WTC11 (cell line): ENCODE measurements around the gene RHOT2. TPM values are rescaled to one million over a fixed set of nuclear protein-coding genes. Genes with fewer than 3 reads are reported as not detected.

ENCODE experiments used
- ATAC-seq: fragments of 200-7000 bp; cut with Tn5 transposase; 2 replicates; pipeline ENCODE4 v1.10.0; 2021; ENCODE audit warnings: mild to moderate bottlenecking, moderate library complexity
- CTCF ChIA-PET: fragments of 300-600 bp; sonication (Branson Sonifier 250); formaldehyde crosslinking; loops from one replicate; lab custom pipeline; 2021; ENCODE audit warnings: antibody characterized with exemption; lab: Charles Lee
- POLR2A ChIA-PET: fragments of 350-600 bp; sonication (Branson Sonifier 250); formaldehyde crosslinking; loops from one replicate; lab custom pipeline; 2021; ENCODE audit warnings: antibody characterized with exemption; lab: Charles Lee
- DNase-seq: peaks from one replicate; pipeline ENCODE4 v3.0.0; 2021; ENCODE audit warnings: low spot score
- H3K27ac Mint-ChIP-seq: 2 replicates; pipeline ENCODE4 v1.8.0; 2021; ENCODE audit warnings: mixed read lengths
- H3K27me3 Mint-ChIP-seq: 2 replicates; pipeline ENCODE4 v1.8.0; 2021; ENCODE audit warnings: low read depth, mild to moderate bottlenecking, moderate library complexity, mixed read lengths
- H3K36me3 Mint-ChIP-seq: 2 replicates; pipeline ENCODE4 v1.8.0; 2021; ENCODE audit warnings: mixed read lengths
- H3K4me1 Mint-ChIP-seq: 2 replicates; pipeline ENCODE4 v1.8.0; 2022; ENCODE audit warnings: mixed read lengths
- H3K4me3 Mint-ChIP-seq: 2 replicates; pipeline ENCODE4 v1.8.0; 2021; ENCODE audit warnings: mild to moderate bottlenecking, moderate library complexity, mixed read lengths
- H3K9me3 Mint-ChIP-seq: 2 replicates; pipeline ENCODE4 v1.8.0; 2021; ENCODE audit warnings: mixed read lengths
- AFF4 ChIP-seq: sonication (generic); formaldehyde crosslinking; IDR thresholded peaks from 2 replicates; pipeline ENCODE4 v1.8.1; 2023; ENCODE audit warnings: mild to moderate bottlenecking, missing genetic modification reagents, borderline replicate concordance
- ATF2 ChIP-seq: sonication (generic); formaldehyde crosslinking; IDR thresholded peaks from 2 replicates; pipeline ENCODE4 v1.8.1; 2022; ENCODE audit warnings: low read depth, missing genetic modification reagents, borderline replicate concordance
- CDX4 ChIP-seq: fragments of 250-450 bp; sonication (Bioruptor Pico); IDR thresholded peaks from 2 replicates; pipeline ENCODE4 v1.9.0; 2021; ENCODE audit warnings: moderate library complexity, mild to moderate bottlenecking, inconsistent platforms, borderline replicate concordance
- E2F1 ChIP-seq: sonication (generic); formaldehyde crosslinking; IDR thresholded peaks from 2 replicates; pipeline ENCODE4 v1.8.0; 2022; ENCODE audit warnings: mild to moderate bottlenecking, missing genetic modification reagents
- E2F4 ChIP-seq: sonication (generic); formaldehyde crosslinking; IDR thresholded peaks from 2 replicates; pipeline ENCODE4 v1.8.1; 2022; ENCODE audit warnings: low read depth, mild to moderate bottlenecking, moderate library complexity, missing genetic modification reagents, borderline replicate concordance
- FOXP1 ChIP-seq: sonication (generic); formaldehyde crosslinking; IDR thresholded peaks from 2 replicates; pipeline ENCODE4 v1.8.0; 2022; ENCODE audit warnings: missing genetic modification reagents, mild to moderate bottlenecking, moderate library complexity, borderline replicate concordance
- GABPB1 ChIP-seq: sonication (generic); formaldehyde crosslinking; IDR thresholded peaks from 2 replicates; pipeline ENCODE4 v1.8.1; 2023; ENCODE audit warnings: mild to moderate bottlenecking, missing genetic modification reagents
- GTF2I ChIP-seq: fragments of 250-450 bp; sonication (Bioruptor Pico); conservative IDR thresholded peaks from 2 replicates; pipeline ENCODE4 v1.4.0; 2021; ENCODE audit warnings: mild to moderate bottlenecking
- IRF1 ChIP-seq: sonication (generic); formaldehyde crosslinking; IDR thresholded peaks from 2 replicates; pipeline ENCODE4 v1.8.0; 2023; ENCODE audit warnings: missing genetic modification reagents
- NFYB ChIP-seq: sonication (generic); formaldehyde crosslinking; conservative IDR thresholded peaks from 2 replicates; pipeline ENCODE4 v1.8.0; 2022; ENCODE audit warnings: low read depth, missing genetic modification reagents
- PRDM15 ChIP-seq: sonication (generic); formaldehyde crosslinking; IDR thresholded peaks from 2 replicates; pipeline ENCODE4 v1.8.0; 2022; ENCODE audit warnings: missing genetic modification reagents
- RELA ChIP-seq: sonication (generic); formaldehyde crosslinking; IDR thresholded peaks from 2 replicates; pipeline ENCODE4 v1.8.1; 2022; ENCODE audit warnings: missing genetic modification reagents, mild to moderate bottlenecking, borderline replicate concordance
- ZBTB21 ChIP-seq: sonication (generic); formaldehyde crosslinking; IDR thresholded peaks from 2 replicates; pipeline ENCODE4 v1.8.1; 2023; ENCODE audit warnings: mild to moderate bottlenecking, missing genetic modification reagents, borderline replicate concordance
- ZNF416 ChIP-seq: fragments of 250-450 bp; sonication (Bioruptor Pico); IDR thresholded peaks from 2 replicates; pipeline ENCODE4 v1.9.0; 2021; ENCODE audit warnings: mild to moderate bottlenecking, inconsistent platforms
- total RNA-seq: library from RNA; stranded (reverse); gene quantifications from 3 replicates; pipeline ENCODE4 v1.2.3, GENCODE V29; 2021
- TF ChIP-seq, protein P1 (sequence below): sonication (generic); formaldehyde crosslinking; IDR thresholded peaks from 2 replicates; pipeline ENCODE4 v1.8.1; 2023; ENCODE audit warnings: mild to moderate bottlenecking, missing genetic modification reagents, moderate library complexity
- TF ChIP-seq, protein P2 (sequence below): fragments of 250-450 bp; sonication (Bioruptor Pico); IDR thresholded peaks from 2 replicates; pipeline ENCODE4 v1.9.0; 2021; ENCODE audit warnings: mild to moderate bottlenecking

The RHOT2 gene
- total RNA-seq, 1 experiment from 2014 or later: 285 TPM

GRCh38 chr16:668519-669171 is 713 bp downstream of the RHOT2 start (continued):
- no peak for TF ChIP-seq RELA
- TF ChIP-seq FOXP1: 0 out of 2 replicates have a peak, but pooled peaks have one; percentile 19
- TF ChIP-seq ATF2 (CRISPR knock-in tag): no peak
- 0 out of 2 replicates have a peak, but pooled peaks have one; percentile 4 for TF ChIP-seq ZBTB21 (CRISPR knock-in tag)
- TF ChIP-seq ZNF416 (CRISPR knock-in tag): no peak

- ChIA-PET CTCF (interaction anchor here (3.0 kb wide), 1 partner anchor 21 kb away, joined by 16 read pairs; the partner anchor contains the start of gene WDR90), POLR2A (no interaction called here)
- H3K4me1 Mint-ChIP-seq: peaks cover under 1% of the 10 kb centered on the region
- H3K27me3 Mint-ChIP-seq: no peaks in the 10 kb centered on the region
- peak overlapping the region; percentile 65 for H3K4me3 Mint-ChIP-seq
- no peak overlapping the region for H3K27ac Mint-ChIP-seq
- H3K9me3 Mint-ChIP-seq: no peaks in the 10 kb centered on the region
- peaks cover 11% of the 10 kb centered on the region for H3K36me3 Mint-ChIP-seq
- DNase-seq (no peak), ATAC-seq (no peak)
- TF ChIP-seq E2F1 (CRISPR knock-in tag) (no peak), E2F4 (CRISPR knock-in tag) (no peak), GABPB1 (no peak), GTF2I (CRISPR knock-in tag) (no peak), PRDM15 (no peak), NFYB (CRISPR knock-in tag) (no peak), AFF4 (CRISPR knock-in tag) (no peak), IRF1 (no peak), CDX4 (no peak)
- TF ChIP-seq, protein P1, sequence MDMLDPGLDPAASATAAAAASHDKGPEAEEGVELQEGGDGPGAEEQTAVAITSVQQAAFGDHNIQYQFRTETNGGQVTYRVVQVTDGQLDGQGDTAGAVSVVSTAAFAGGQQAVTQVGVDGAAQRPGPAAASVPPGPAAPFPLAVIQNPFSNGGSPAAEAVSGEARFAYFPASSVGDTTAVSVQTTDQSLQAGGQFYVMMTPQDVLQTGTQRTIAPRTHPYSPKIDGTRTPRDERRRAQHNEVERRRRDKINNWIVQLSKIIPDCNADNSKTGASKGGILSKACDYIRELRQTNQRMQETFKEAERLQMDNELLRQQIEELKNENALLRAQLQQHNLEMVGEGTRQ: no peak
- TF ChIP-seq, protein P2, sequence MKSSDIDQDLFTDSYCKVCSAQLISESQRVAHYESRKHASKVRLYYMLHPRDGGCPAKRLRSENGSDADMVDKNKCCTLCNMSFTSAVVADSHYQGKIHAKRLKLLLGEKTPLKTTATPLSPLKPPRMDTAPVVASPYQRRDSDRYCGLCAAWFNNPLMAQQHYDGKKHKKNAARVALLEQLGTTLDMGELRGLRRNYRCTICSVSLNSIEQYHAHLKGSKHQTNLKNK (CRISPR knock-in tag): no peak
- TF ChIP-seq, all 79 proteins: peak for 0
Measured at GRCh38 chr16:669666-670065, 1.7 kb downstream of the RHOT2 start.
